NK-92 (cell line): ENCODE results near the gene FGF19.

Source experiments
- DNase-seq: peaks from one replicate; lab custom pipeline; 2025; ENCODE audit not compliant: unreplicated experiment; lab: John Stamatoyannopoulos, UW

FGF19 gene

GRCh38 chr11:69718147-69718546, 14.3 kb upstream of the FGF19 start:
- DNase-seq: no peak

- no peak for DNase-seq
Observed at GRCh38 chr11:69716891-69717747, 13.3 kb upstream of the FGF19 start.

GRCh38 chr11:69716099-69716498, 12.3 kb upstream of the FGF19 start:
- DNase-seq: no peak

GRCh38 chr11:69715446-69715845, 11.6 kb upstream of the FGF19 start:
- DNase-seq: no peak

GRCh38 chr11:69711822-69712801, 8.3 kb upstream of the FGF19 start:
- DNase-seq: no peak

GRCh38 chr11:69708736-69709401, 5.0 kb upstream of the FGF19 start:
- no peak for DNase-seq

- no peak for DNase-seq
Observed at GRCh38 chr11:69707176-69707575, 3.4 kb upstream of the FGF19 start.

GRCh38 chr11:69705901-69706787, 2.3 kb upstream of the FGF19 start:
- DNase-seq: no peak

- no peak for DNase-seq
Observed at GRCh38 chr11:69705351-69705811, 1.6 kb upstream of the FGF19 start.

GRCh38 chr11:69704508-69705253, 859 bp upstream of the FGF19 start:
- DNase-seq: no peak

- DNase-seq: no peak
Observed at GRCh38 chr11:69703453-69703767, 412 bp downstream of the FGF19 start.

- DNase-seq: no peak
Observed at GRCh38 chr11:69702769-69703452, 911 bp downstream of the FGF19 start.

- no peak for DNase-seq
Observed at GRCh38 chr11:69702239-69702691, 1.6 kb downstream of the FGF19 start.

GRCh38 chr11:69700278-69701140, 3.3 kb downstream of the FGF19 start:
- DNase-seq: no peak

GRCh38 chr11:69699213-69699612, 4.6 kb downstream of the FGF19 start:
- DNase-seq: no peak

- no peak for DNase-seq
Observed at GRCh38 chr11:69698362-69698761, 5.5 kb downstream of the FGF19 start.

- no peak for DNase-seq
Observed at GRCh38 chr11:69697861-69698260, 6.0 kb downstream of the FGF19 start.

- no peak for DNase-seq
Observed at GRCh38 chr11:69697469-69697843, 6.4 kb downstream of the FGF19 start.
